ENCODE data around the gene EEF2K.
"Not testable (repeated sequence)": the region's sequence is repeated elsewhere in the genome, so short reads cannot be mapped to it uniquely, and the experiment has no call there.

EEF2K gene

GRCh38 chr16:22190081-22190775, 15.8 kb upstream of the EEF2K start:
- DNase-seq: peak; percentile 92

GRCh38 chr16:22190776-22191531, 15.1 kb upstream of the EEF2K start:
- DNase-seq: peak; percentile 98

GRCh38 chr16:22191532-22192260, 14.4 kb upstream of the EEF2K start:
- DNase-seq: no peak

- peak; percentile 62 for DNase-seq
Observed at GRCh38 chr16:22192261-22193062, 13.6 kb upstream of the EEF2K start.

- no peak for DNase-seq
Observed at GRCh38 chr16:22193063-22193411, 13.0 kb upstream of the EEF2K start.

GRCh38 chr16:22194707-22195444, 11.2 kb upstream of the EEF2K start:
- DNase-seq: peak; percentile 23

GRCh38 chr16:22195445-22195694, 10.7 kb upstream of the EEF2K start:
- no peak for DNase-seq

- DNase-seq: peak; percentile 89
Observed at GRCh38 chr16:22195695-22196558, 10.2 kb upstream of the EEF2K start.

GRCh38 chr16:22196559-22197168, 9.4 kb upstream of the EEF2K start:
- DNase-seq: not testable (repeated sequence)

GRCh38 chr16:22198547-22199293, 7.4 kb upstream of the EEF2K start:
- DNase-seq: no peak

- DNase-seq: no peak
Observed at GRCh38 chr16:22202261-22202637, 3.8 kb upstream of the EEF2K start.

GRCh38 chr16:22203091-22203490, 3.0 kb upstream of the EEF2K start:
- DNase-seq: no peak

- no peak for DNase-seq
Observed at GRCh38 chr16:22204091-22204655, 1.9 kb upstream of the EEF2K start.

GRCh38 chr16:22205577-22206012, 483 bp upstream of the EEF2K start:
- DNase-seq: no peak

- DNase-seq: peak; percentile 57
Observed at GRCh38 chr16:22206842-22207714, 1.0 kb downstream of the EEF2K start.

- no peak for DNase-seq
Observed at GRCh38 chr16:22207715-22208360, 1.8 kb downstream of the EEF2K start.

GRCh38 chr16:22210285-22210684, 4.2 kb downstream of the EEF2K start:
- DNase-seq: no peak

GRCh38 chr16:22210854-22211253, 4.8 kb downstream of the EEF2K start:
- no peak for DNase-seq

All from activated CD8-positive, alpha-beta memory T cell treated with anti-CD3 and anti-CD28 coated beads, Interleukin-2, amount 50 U/mL, for 4 hours (primary cell).